NCI-H146 (cell line): ENCODE measurements around the gene ZER1.
"Not testable (repeated sequence)": the region's sequence is repeated elsewhere in the genome, so short reads cannot be mapped to it uniquely, and the experiment has no call there.

Source experiments
- DNase-seq: peaks from one replicate; lab custom pipeline; 2025; lab: John Stamatoyannopoulos, UW

Gene ZER1

DNA sequence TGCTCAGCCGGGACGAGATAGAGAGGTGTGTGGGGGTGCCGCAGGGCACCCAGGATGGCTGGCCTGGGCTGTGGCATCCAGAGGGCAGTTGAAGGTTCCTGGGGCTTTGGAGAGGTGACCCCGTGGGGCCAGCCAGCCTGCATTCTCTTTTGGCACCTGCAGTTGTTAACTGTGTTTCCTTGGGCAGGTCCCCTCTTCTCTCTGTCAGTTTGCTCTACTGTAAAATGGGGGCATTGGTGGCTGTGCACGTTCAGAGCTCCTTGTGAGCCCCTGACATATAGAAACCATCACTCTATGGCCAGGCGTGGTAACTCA, 56.3 kb downstream of the ZER1 start:
- DNase-seq: no peak

DNA sequence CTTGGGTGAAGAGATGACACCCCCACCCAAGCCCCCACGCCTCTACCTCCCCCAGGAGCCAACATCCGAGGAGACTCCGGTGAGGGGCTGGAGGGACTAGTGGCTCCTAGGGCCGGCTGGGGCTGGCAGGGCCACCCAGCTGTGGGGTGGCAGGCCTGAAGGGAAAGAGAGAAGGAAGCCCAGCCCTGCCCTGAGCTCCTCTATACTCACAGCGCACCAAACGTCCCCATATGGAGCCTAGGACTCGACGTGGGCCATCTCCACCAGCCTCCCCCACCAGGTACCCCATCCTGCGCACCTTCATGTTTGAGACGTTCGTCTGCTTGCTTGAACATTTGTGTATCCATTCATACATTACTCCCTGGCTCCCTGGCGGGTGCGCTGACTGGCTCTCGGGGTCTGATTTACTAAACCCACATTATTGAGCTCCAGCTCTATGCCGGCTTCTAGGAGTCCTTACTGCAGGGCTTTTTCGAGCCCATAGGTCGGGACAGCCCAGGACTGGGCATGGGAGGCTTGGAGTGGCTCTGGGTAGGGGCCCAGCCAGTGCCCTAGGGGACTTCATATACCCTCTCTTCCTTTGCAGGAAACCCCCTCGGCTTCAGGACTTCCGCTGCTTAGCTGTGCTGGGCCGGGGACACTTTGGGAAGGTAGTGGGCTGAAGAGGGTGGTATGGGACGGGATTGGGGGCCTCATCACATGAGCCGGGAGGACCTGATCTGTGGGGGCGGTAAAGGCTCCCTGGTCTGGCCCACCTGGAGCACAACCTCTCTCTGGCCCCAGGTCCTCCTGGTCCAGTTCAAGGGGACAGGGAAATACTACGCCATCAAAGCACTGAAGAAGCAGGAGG, 56.9 kb downstream of the ZER1 start:
- DNase-seq: no peak

DNA sequence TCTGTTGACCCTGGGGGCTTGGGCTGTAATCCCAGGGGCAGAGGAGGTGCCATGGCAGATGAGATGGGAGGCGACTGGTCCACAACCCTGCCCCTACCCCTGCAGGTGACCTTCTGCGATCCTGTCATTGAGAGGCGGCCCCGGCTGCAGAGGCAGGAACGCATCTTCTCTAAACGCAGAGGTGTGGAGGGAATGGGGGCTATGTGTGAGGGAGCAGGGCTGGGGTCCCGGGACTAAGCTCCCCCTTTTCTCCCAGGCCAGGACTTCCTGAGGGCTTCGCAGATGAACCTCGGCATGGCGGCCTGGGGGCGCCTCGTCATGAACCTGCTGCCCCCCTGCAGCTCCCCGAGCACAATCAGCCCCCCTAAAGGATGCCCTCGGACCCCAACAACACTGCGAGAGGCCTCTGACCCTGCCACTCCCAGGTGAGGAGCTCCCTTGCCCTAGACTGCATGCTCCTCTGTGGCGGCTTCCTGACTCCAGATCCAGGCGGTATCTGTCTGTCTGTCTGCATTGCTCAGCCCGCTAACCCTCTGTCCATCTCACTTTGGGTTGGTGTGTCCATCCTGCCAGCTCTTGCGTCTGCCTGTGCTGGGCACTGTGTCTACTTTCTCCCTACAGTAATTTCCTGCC, 57.7 kb downstream of the ZER1 start:
- no peak for DNase-seq

DNA sequence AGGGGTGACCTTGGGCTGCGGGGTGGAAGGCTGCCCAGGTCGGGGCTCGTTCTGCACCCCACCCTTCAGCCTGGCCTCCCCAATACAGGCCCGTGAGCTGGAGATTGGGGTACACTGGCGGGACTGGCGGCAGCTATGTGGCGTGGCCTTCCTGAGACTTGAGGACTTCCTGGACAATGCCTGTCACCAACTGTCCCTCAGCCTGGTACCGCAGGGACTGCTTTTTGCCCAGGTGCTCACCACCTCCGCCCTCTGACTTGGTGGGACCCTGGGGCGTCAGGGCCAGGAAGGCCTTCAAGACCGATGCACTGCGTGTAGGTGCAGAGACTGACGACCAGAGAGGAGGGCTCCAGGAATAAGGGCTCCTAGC, 58.3 kb downstream of the ZER1 start:
- DNase-seq: no peak

DNA sequence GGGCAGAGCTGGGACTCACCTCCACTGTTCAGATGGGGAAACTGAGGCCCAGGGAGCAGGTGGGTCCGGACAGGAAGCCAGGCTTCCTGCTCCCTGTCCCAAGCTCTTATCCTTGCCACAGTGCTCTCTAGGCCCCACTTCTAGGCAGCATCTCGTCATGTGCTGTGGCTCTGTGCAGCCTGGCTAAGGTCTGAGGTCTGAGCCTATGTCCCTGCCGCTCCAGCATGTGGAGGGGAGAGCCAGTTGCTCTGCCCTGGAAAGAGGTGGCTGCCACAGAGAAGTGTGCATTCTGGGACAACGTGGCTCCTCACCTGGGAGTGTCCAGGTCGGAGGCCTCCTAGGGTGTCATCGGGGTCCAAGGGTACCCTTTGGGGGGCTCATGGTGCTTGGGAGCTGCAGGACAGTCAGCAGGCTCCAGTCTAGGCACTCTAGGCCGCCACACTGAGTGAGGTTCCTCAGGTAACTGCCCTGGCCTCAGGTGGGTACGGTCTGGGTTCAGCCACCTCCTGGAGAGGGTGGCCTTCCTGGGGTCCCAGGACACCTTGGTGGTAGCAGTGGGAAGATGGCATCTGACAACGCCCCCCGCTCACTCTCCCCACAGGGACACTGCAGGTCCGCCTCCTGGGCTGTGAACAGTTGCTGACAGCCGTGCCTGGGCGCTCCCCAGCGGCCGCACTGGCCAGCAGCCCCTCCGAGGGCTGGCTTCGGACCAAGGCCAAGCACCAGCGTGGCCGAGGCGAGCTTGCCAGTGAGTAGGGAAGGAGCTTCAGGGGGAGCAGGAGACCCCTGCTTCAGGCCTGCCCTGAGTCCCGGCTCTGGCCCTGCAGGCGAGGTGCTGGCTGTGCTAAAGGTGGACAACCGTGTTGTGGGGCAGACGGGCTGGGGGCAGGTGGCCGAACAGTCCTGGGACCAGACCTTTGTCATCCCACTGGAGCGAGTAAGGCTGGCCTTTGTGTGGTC, 59.0 kb downstream of the ZER1 start:
- no peak for DNase-seq

DNA sequence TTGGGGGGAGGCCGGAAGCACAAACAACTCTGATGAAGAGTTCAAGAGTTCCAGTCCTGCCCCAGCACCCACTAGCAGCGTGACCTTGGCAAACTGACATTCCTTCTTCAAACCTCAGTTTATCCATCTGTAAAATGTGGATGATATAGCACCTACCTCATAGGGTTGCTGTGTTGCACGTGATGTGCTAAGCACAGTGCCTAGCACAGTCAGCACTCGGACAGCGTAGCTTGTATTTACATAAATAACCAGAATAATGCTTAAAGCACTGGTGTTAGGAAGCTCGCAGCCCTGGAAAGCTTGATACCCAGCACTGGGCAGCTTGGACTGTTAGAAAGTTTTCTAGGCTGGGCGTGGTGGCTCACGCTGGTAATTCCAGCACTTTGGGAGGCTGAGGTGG, 64.3 kb downstream of the ZER1 start:
- DNase-seq: no peak

DNA sequence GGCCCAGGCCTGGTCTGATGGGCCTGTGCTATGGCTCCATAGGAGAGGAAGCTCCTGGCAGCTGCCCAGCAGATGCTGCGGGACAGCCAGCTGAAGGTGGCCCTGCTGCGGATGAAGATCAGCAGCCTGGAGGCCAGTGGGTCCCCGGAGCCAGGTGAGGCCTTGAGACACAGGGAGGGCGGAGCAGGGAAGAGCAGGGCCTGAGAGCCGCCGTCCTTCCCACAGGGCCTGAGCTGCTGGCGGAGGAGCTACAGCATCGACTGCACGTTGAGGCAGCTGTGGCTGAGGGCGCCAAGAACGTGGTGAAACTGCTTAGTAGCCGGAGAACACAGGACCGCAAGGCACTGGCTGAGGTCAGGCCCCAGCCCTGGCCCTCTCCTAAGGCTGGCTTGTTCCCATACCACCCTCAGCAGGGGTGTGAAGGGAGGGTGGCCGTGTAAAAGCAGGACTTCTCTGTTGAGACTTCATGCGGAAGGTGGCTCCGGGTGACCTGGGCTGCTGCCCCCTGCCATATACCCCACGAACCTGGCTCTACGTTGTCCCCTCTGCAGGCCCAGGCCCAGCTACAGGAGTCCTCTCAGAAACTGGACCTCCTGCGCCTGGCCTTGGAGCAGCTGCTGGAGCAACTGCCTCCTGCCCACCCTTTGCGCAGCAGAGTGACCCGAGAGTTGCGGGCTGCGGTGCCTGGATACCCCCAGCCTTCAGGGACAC, 64.9 kb downstream of the ZER1 start:
- no peak for DNase-seq

DNA sequence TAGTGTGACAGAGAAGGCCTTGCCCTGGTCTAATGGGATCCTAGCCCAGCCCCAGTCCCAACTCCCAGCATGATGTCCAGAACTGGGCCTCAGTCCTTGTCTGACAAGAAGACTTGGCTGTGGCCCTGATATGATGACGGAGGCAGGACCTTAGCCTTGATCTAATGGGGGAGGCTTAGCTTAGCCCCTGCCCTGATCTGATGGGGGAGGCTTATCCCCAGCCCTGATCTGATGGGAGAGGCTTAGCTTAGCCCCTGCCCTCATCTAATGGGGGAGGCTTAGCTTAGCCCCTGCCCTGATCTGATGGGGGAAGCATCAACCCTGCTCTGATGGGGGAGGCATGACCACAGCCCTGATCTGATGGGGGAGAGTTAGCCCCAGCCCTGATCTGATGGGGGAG, 65.7 kb downstream of the ZER1 start:
- DNase-seq: no peak

DNA sequence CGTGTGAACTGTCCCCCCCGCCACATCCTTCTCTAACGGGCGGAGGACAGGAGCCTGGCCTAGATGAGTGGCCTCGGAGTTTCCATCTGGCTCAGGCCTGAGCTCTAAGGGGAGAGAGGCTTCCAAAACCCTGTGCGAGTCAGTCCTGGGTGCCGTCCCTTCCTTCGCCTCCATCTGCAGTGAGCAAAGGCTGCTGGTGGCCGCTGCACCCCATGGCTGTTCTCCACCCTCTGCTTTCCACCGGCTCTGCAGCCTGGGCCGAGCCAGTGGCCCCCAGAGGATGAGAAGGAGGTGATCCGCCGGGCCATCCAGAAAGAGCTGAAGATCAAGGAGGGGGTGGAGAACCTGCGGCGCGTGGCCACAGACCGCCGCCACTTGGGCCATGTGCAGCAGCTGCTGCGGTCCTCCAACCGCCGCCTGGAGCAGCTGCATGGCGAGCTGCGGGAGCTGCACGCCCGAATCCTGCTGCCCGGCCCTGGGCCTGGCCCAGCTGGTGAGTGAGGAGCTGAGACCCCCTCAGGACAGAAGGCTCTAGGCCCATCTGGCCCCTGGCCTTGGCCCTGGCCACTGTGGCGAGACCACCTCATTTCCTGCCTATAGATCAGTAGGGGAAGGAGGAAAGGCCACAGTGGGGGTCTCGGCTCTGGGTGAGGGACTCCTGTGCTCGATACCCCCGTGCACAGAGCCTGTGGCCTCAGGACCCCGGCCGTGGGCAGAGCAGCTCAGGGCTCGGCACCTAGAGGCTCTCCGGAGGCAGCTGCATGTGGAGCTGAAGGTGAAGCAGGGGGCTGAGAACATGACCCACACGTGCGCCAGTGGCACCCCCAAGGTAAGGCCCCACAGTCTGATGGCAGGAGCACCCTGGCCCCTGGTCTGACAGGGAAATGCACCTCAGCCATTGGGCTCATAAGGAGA, 66.4 kb downstream of the ZER1 start:
- DNase-seq: no peak

DNA sequence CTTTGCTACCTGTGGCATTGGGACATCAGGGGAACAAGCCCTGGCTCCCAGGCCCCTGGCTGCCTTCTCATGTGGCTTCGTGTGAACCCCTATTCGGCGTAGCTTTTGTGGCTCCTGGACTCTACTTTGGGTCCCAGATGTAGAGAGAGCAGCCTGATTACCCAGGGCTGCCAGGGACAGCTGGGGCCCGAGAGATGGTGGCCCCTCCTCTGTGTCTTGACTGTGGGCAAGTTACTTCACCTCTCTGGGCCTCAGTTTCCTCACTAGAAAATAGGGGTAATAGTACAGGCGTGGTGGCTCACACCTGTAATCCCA, 67.4 kb downstream of the ZER1 start:
- no peak for DNase-seq

DNA sequence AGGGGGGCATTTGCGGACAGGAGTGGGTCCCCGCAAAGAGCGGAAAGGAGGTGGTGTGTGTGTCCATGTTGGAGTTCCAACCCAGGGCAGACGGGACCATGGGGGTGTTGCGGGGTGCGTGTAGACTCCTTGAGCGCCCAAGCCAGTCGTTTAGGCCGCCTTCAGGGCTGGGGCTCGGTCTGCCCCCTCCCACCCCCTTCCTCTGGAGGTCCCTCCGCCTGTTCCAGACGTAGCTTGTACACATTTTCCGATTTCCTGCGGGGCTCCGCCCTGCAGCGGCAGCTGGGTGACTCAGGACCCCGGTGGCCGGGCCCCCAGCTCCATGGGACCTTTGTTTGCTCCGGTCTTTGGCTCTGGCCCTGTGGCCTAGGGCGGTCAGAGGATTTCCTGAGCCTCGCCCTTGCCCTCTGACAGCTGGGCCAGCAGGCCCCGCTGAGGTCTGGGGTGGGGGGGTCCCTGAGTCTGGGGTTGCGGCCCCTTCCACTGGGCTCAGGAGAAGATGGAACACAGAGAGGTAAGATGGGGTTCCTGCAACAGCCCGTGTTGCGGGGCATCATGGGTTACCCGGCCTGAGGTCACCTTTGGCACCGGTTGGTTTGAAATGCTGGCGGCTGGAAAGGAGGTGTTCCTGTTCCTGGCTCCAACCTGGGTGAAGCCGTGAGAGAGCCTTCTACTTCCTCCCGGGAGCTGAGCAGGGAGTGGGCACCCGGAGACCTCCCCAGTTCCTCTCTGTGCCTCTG, 67.9 kb downstream of the ZER1 start:
- DNase-seq: no peak

DNA sequence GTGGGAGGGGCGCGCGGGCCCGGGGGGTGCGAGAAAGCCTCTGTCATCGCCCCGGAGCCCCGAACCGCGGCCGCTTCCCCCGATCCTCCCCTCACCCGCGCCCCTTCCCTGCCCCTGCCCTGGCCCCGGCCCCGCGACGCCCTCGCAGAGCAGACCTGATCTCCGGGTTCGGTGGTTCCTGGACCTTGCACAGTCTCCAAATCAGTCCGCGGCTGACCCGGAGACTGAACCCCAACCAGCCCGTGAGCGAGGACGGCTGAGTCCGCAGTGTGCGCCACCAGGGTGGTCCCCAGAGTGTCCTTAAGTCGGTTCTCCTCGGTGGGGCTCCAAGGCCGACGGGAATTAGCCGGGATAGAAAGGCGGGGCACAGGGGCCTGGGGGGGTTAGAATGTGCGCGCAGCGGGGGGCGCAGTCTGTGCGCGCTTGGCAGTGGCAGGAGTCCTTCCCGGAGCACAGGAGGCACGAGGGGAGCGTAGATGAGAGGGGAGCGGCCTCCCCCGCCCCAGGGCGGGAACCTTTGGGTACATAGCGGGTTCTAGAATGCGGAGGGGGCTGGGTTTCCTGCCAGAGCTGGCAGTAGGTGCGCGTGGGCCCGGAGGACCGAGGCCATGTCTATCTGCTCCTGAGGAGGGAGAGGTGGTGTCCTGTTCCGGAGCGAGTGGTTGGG, 68.6 kb downstream of the ZER1 start:
- DNase-seq: peak; percentile 26

DNA sequence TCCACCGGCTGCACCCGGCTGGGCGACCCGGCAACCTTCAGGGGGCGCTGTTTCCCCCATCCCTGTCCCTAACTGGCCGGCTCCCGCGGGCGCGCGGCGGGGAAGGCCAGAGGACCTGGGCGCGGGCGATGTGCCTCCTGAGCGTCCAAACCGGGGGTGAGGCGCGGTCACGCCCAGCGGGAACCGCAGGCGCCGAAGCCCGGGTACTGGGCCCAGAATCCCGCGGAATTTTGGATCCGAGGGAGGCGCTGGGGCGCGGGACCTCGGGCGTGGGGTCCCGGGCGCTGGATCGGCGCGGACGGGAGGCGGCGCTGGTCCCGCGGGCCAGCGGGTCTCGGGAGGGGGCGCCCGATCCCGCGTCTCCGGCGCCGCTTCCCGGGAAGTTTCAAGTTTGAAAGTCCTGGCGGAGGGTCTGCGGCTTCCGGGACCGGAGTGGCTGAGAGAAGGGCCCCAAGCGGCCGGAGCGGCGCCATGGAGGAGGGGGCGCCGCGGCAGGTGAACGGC, 69.2 kb downstream of the ZER1 start, which contains the start of gene PKN3:
Gene PKN3 (plus strand): TSS at position 59 of the 504 bp plus-strand sequence. CDS start 413 bp downstream, at position 472.
- DNase-seq: peak; percentile 69

DNA sequence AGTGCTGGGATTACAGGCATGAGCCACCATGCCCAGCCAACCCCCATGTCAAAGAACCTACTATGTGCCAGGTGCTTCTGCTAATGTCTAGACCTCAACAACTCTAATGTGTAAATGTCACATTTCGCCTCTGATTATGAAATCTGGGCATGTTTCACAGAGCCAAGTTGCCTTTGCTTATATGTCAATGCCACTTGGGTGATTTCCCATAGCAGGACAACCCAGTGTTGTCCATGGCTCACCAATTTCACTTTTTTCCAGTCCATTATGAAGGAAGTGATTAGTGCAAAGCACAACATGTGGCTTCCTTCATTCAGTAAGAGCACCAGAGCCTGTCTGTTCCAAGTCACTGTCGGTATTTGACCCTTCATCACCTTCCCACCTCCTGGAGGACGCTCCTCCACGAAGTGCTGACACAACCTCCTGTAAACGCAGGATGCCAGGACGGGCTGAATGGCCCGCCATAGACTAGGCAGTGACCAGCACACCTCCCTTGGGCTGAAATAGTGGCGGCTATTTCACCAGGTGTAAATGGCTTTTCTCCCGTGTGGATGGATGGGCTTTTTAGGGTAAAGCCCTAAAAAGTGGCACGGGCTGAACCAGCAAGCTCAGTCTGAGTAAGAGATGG, 70.4 kb downstream of the ZER1 start:
- no peak for DNase-seq

DNA sequence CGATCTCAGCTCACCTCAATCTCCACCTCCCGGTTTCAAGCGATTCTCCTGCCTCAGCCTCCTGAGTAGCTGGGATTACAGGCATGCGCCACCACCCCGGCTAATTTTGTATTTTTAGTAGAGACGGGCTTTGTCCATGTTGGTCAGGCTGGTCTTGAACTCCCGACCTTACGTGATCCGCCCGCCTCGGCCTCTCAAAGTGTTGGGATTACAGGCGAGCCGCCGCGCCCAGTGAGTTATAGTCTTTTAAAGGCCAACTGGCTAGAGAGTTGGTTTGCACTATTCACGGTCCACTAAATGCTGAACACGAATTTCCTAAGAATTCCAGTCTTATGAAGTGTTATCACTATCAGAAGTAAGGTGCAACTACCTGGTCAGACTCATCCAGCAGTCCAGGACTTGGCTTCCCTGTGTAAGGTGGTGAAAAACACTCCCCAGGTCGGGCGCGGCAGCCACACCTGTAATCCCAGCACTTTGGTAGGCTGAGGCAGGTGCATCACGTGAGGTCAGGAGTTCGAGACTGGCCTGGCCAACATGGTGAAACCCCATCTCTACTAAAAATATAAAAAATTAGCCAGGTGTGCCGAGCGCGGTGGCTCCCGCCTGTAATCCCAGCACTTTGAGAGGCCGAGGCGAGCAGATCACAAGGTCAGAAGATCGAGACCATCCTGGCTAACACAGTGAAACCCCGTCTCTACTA, 72.5 kb downstream of the ZER1 start:
- DNase-seq: not testable (repeated sequence)

DNA sequence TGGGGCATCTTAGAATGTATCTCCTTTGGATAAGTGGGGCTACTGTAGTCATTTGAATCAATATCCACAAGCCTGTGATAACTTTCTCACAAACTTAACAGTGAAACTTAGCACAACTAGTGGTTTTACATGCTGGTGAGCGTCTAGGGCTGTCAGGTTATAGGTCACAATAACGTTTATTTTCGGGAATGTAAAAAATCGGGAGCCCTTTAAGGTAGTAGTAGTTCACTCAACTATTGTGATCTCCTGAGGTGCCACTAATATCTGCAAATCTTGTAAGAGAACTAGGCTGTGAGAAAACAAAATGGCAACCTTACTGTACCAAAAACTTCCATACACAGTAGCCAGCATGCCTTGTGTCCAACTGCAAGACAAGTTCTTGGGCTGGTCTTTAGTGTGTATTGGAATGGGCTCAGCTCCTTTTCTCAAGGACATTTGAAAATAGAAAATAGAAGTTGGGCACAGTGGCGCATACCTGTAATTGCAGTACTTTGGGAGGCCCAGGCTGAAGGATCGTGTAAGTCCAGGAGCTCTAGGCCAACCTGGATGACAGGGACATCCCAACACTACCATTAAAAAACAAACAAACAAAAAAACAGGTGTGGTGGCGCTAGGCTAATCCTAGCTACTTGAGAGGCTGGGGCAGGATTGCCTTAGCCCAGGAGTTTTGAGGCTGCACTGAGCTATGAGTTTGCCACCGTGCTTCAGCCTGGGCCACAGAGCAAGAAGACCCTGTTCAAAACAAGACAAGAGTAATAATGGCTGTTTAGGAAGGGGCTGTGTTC, 74.6 kb downstream of the ZER1 start:
- DNase-seq: no peak

DNA sequence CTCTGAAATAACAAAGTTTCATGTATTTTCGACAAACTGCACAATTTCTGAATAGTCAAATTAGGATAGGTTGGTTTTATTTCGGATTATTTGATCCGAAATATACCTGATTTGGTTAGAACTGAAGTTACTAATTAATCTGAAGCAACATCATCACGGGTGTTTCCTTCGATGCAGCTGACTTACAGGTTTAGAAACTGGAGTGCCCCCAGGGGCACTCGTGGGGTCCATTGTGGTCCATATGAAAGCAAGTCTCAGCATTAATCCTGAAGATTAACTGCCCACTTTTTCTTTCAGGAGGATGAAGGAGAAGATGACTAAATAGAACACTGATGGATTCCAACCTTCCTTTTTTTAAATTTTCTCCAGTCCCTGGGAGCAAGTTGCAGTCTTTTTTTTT, 77.4 kb downstream of the ZER1 start:
- no peak for DNase-seq

DNA sequence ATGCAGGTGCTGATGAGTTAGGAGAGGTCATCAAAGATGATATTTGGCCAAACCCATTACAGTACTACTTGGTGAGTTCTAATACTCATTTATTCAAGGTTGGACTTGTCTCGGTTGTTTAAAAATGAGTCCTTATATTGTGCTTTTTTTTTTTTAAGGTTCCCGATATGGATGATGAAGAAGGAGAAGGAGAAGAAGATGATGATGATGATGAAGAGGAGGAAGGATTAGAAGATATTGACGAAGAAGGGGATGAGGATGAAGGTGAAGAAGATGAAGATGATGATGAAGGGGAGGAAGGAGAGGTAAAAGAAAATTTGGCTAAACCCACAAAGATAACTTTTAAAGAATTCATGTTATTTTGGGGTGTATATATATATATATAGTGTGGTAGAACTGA, 78.0 kb downstream of the ZER1 start:
- not testable (repeated sequence) for DNase-seq
